HG02798 (cell line): ENCODE data around the gene DDX59.
A peak's percentile ranks its signal among the peaks of the same experiment; 100 is the strongest.
"Not testable (repeated sequence)": the region's sequence is repeated elsewhere in the genome, so short reads cannot be mapped to it uniquely, and the experiment has no call there.

Source experiments
- ATAC-seq: cut with Tn5 transposase; IDR thresholded peaks from one replicate; pipeline ENCODE4 v1.9.1; 2021; ENCODE audit warnings: mild to moderate bottlenecking; ENCODE audit not compliant: unreplicated experiment, poor library complexity

The DDX59 gene

GRCh38 chr1:200634261-200635122 lies 35.2 kb downstream of the DDX59 start:
- peak; percentile 65 for ATAC-seq

- no peak for ATAC-seq
Observed at GRCh38 chr1:200631375-200631774, 38.3 kb downstream of the DDX59 start.

GRCh38 chr1:200630515-200630899 lies 39.2 kb downstream of the DDX59 start:
- not testable (repeated sequence) for ATAC-seq

GRCh38 chr1:200629876-200630514 lies 39.7 kb downstream of the DDX59 start:
- no peak for ATAC-seq

- ATAC-seq: peak; percentile 78
Observed at GRCh38 chr1:200628223-200628881, 41.4 kb downstream of the DDX59 start.

- no peak for ATAC-seq
Observed at GRCh38 chr1:200627575-200628222, 42.0 kb downstream of the DDX59 start.

- ATAC-seq: no peak
Observed at GRCh38 chr1:200626853-200627534, 42.7 kb downstream of the DDX59 start.

- ATAC-seq: no peak
Observed at GRCh38 chr1:200625381-200625824, 44.3 kb downstream of the DDX59 start.

GRCh38 chr1:200624679-200625335 lies 44.9 kb downstream of the DDX59 start:
- no peak for ATAC-seq

GRCh38 chr1:200620273-200621131 lies 49.2 kb downstream of the DDX59 start, which contains the start of gene KIF14:
TSS of gene KIF14 (minus strand) at chr1:200620751. CDS start at chr1:200618723, 2,028 bp downstream.
- ATAC-seq: peak; percentile 97

GRCh38 chr1:200619894-200620272 lies 49.8 kb downstream of the DDX59 start:
- no peak for ATAC-seq

- no peak for ATAC-seq
Observed at GRCh38 chr1:200610846-200611245, 58.9 kb downstream of the DDX59 start.

GRCh38 chr1:200602632-200603031 lies 67.1 kb downstream of the DDX59 start:
- no peak for ATAC-seq
